Measurements from ENCODE around the gene MASP1. TPM values are rescaled to one million over a fixed set of nuclear protein-coding genes. Genes with fewer than 3 reads are reported as not detected.

Gene MASP1
- total RNA-seq, 1 donor from 2014 or later, result not detected

GRCh38 chr3:187186801-187187421 lies 104.6 kb downstream of the MASP1 start:
- H3K4me3 ChIP-seq (ENCODE audit: low read depth, low read length), result no peak overlapping the region
- TF ChIP-seq, protein P1, sequence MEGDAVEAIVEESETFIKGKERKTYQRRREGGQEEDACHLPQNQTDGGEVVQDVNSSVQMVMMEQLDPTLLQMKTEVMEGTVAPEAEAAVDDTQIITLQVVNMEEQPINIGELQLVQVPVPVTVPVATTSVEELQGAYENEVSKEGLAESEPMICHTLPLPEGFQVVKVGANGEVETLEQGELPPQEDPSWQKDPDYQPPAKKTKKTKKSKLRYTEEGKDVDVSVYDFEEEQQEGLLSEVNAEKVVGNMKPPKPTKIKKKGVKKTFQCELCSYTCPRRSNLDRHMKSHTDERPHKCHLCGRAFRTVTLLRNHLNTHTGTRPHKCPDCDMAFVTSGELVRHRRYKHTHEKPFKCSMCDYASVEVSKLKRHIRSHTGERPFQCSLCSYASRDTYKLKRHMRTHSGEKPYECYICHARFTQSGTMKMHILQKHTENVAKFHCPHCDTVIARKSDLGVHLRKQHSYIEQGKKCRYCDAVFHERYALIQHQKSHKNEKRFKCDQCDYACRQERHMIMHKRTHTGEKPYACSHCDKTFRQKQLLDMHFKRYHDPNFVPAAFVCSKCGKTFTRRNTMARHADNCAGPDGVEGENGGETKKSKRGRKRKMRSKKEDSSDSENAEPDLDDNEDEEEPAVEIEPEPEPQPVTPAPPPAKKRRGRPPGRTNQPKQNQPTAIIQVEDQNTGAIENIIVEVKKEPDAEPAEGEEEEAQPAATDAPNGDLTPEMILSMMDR (conservative IDR thresholded peaks at IDR 0.05; ENCODE audit: low read depth, low read length), result no peak
- DNase-seq (ENCODE audit: low read depth), result no peak

- DNase-seq (ENCODE audit: low read depth), result no peak
- TF ChIP-seq, protein P1 (conservative IDR thresholded peaks at IDR 0.05; ENCODE audit: low read depth, low read length), result no peak
- no peak overlapping the region for H3K4me3 ChIP-seq (ENCODE audit: low read depth, low read length)
Observed at GRCh38 chr3:187186375-187186774, 105.2 kb downstream of the MASP1 start.

- no peak for DNase-seq (ENCODE audit: low read depth)
- TF ChIP-seq, protein P1 (conservative IDR thresholded peaks at IDR 0.05; ENCODE audit: low read depth, low read length), result no peak
- H3K4me3 ChIP-seq (ENCODE audit: low read depth, low read length), result no peak overlapping the region
Observed at GRCh38 chr3:187185759-187186158, 105.8 kb downstream of the MASP1 start.

Other genes with a start within 250 kb of the MASP1 start
- gene RPL39L, start 152.2 kb downstream of the MASP1 start, total RNA-seq, result 35.0 and 75.1 TPM in 2 replicates
- gene RTP1, start 94.3 kb downstream of the MASP1 start, total RNA-seq, result not detected in 2 replicates
- 0.29 and 0.40 TPM in 2 replicates for gene RTP4, start 76.6 kb upstream of the MASP1 start, total RNA-seq

Measured in epithelial cell of proximal tubule (primary cell).